Spleen (tissue), 7 donors: ENCODE data around the gene NAA40.

ENCODE experiments used
- POLR2A ChIP-seq, 3 donors: fragments of 450-650 bp; IDR thresholded peaks; one replicate each; pipeline ENCODE4 v1.5.1; 2017; ENCODE audit warnings: antibody characterized with exemption in 3 of 3, mild to moderate bottlenecking in 1 of 3
- POLR2AphosphoS5 ChIP-seq, 3 donors: sonication (generic); formaldehyde crosslinking; IDR thresholded peaks; one replicate each; pipeline ENCODE4 v1.5.1; 2017; ENCODE audit warnings: antibody characterized with exemption in 3 of 3
- TF ChIP-seq, protein P1 (sequence below), 11 experiments: fragments of 200-600 bp in 7 of 11; fragments of 450-650 bp in 4 of 11; sonication (generic) in 4 of 11; IDR thresholded peaks in 8 of 11; conservative IDR thresholded peaks in 3 of 11; 1 replicate in 7 of 11; 2 replicates in 4 of 11; pipeline versions ENCODE4 v1.4.0 to v1.8.0; 2016 to 2021; ENCODE audit warnings: antibody characterized with exemption in 11 of 11, inconsistent platforms in 4 of 11, mild to moderate bottlenecking in 1 of 11
- donor health status: DM: no; HTN: no; CAD: no; lungs with moderate emphysema.
- donor health status: DM: no; HTN: no; CAD: no.
- donor health status: DM: no; HTN: no; CAD: no.

DNA sequence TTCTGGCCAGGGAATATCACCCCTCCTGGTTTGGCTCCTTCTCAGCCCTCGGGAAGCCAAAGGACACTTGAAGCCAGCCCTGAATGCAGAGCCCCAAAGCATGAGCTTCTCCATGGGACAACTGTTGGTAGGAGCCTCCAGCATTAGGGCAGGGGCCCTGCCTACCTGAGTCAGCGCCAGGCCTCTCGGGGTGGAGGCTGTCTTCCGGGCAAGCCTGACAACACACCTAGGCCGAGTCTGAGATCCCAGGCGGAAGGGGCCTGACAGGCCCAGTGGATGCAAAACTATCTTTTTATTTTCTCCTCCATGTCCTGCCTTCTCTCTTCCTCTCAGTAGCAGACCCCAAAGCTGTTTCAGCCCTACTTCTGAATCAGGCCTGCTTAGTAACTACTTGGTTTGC is 49.5 kb upstream of the NAA40 start:
- TF ChIP-seq, protein P1, sequence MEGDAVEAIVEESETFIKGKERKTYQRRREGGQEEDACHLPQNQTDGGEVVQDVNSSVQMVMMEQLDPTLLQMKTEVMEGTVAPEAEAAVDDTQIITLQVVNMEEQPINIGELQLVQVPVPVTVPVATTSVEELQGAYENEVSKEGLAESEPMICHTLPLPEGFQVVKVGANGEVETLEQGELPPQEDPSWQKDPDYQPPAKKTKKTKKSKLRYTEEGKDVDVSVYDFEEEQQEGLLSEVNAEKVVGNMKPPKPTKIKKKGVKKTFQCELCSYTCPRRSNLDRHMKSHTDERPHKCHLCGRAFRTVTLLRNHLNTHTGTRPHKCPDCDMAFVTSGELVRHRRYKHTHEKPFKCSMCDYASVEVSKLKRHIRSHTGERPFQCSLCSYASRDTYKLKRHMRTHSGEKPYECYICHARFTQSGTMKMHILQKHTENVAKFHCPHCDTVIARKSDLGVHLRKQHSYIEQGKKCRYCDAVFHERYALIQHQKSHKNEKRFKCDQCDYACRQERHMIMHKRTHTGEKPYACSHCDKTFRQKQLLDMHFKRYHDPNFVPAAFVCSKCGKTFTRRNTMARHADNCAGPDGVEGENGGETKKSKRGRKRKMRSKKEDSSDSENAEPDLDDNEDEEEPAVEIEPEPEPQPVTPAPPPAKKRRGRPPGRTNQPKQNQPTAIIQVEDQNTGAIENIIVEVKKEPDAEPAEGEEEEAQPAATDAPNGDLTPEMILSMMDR (IDR thresholded peaks at IDR 0.05 in 8 of 11, conservative IDR thresholded peaks at IDR 0.05 in 3 of 11): no peak
- TF ChIP-seq POLR2A (IDR thresholded peaks at IDR 0.05) (no peak), POLR2AphosphoS5 (IDR thresholded peaks at IDR 0.05) (no peak)
